CD4-positive, alpha-beta T cell treated with Interferon alpha-2 for 1 hour (primary cell): ENCODE measurements around the gene ATP2A1.
"Not testable (repeated sequence)": the region's sequence is repeated elsewhere in the genome, so short reads cannot be mapped to it uniquely, and the experiment has no call there.

Experiments
- DNase-seq, 2 donors: peaks; one replicate each; pipeline ENCODE4 v3.0.0-alpha.2; 2020 to 2022

ATP2A1 gene

DNA sequence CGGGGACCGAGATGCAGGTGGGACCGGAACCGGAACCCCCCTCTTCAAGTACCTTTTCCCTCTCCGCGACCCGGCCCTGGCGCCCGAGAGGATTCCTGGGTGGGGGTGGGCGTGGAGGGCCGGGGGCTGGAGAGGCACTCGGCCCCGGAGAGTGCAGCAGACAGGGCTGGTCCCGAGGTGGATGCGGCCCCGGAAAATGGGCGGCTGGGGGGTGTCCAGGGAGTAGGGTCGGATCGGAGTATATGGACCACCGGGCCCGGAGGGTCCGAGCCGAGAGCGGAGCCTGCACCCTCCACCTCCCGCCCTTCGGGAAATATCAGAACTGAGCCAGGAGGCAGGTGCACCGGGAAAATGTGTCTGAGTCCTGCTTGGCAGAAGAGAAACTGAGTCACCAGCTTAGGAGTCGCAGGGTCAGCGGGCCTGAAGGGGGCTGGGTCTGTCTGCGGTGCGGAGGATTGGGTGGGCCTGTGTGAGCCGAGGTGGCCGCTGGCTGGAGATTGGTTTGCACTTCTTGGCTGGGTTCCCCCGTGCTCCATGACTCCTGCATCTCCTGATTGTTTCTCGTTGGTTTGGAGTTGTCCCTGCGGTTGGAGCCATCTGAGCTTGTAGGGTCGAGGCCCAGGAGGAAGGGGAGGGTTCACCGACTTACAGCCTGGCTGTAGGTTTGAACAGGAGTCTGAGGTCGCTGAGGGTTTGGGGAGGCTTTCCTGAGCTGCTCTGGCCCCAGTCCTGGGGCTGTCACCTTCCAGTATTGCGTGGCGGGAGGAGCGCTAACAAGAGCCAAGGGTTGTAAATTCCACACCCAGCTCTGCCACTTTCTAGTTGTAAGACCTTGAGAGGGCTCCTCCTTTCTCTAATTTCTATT lies 14.1 kb upstream of the ATP2A1 start:
- DNase-seq, result peak in 1 of 2 donors; percentile 37

DNA sequence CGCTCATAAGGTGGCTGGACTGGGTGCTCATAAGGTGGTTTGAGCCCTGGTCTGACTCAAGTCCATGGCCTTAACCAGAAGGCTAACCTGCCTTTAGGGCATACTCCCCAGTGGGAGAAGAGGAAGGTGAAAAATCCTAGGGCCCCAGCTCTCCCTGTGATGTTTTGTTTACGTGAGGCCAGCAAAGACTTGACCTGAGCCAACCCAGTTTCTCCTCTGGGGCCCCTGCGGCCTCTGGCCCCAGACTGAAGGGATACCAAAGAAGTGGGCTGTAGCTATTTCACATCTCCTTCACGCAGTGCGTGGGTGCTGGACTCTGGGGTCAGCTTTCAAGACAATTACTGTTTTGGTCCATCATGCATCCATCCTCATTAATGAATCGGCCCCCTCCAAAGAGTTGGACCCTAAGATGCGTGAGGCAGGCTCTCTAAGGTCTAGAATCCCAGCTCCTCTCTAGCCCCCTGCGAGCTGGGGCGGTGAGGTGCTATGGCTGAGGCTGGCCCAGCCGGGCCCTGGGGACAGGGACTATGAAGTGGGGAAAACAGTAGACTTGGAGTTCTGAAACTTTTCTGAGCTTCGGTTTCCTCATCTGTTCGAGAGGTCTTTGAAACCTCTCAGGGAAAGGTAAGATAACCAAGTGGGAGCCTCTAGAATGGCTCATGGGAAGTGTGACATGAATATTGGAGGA lies 13.1 kb upstream of the ATP2A1 start:
- no peak for DNase-seq

DNA sequence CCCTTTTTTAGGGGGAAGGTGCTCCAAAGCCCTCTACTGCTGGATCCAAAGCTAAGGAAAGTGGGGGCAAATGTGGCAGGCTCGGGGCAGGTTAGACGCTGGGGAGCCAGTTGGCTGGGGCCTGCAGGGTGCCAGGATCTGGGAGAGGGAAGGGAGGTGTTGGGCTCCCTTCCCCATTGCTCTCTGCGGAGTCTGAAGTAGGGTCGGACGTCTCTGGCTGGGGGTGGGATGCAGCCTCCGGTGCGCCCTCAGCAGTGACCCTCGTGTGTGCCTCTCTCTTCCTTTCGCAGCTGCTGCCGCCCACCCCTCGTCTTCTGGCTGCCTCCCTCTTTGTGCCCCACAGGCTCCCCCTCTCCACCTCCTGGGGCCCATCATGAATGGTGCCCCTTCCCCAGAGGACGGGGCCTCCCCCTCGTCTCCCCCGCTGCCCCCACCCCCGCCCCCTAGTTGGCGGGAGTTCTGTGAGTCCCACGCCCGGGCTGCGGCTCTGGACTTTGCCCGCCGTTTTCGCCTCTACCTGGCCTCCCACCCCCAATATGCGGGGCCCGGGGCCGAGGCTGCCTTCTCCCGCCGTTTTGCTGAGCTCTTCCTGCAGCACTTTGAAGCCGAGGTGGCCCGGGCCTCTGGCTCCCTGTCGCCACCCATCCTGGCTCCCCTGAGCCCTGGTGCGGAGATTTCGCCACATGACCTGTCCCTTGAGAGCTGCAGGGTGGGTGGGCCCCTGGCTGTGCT lies 12.4 kb upstream of the ATP2A1 start:
- DNase-seq, result no peak

DNA sequence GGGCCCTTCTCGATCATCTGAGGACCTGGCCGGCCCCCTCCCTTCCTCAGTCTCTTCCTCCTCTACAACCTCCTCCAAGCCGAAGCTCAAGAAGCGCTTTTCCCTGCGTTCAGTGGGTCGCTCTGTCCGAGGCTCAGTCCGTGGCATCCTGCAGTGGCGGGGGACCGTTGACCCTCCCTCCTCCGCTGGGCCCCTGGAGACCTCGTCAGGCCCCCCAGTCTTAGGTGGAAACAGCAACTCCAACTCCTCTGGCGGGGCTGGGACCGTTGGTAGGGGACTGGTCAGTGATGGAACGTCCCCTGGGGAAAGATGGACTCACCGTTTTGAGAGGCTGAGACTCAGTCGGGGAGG lies 11.9 kb upstream of the ATP2A1 start:
- DNase-seq, result no peak

DNA sequence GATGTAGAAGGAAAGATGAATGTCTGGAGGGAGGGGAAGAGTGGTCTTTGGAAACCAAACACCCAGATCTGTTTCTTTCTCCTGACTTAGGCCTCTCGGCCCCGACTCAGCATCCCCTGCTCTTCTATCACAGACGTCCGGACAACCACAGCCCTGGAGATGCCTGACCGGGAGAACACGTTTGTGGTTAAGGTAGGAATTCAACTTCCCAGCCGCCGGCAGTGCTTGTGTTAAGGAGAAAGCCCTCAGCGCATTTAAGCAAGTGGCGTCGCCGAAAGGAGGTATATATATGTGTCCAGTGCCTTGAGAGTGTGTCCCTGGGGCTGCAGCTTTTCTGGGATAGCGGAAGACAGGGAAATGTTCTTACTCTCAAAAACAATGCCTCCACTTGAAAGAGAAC lies 11.0 kb upstream of the ATP2A1 start:
- no peak for DNase-seq

DNA sequence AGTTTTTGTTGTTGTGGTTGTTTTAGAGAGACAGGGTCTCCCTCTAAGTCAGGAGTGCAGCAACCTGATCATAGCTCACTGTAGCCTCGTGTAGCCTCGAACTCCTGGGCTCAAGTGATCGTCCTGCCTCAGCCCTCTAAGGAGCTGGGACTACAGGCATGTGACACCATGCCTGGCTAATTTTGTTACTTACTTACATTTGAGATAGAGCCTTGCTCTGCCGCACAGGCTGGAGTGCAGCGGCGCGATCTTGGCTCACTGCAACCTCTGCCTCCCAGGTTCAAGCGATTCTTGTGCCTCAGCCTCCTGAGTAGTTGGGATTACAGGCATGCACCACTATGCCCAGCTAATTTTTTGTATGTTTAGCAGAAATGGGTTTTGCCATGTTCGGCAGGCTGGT lies 10.6 kb upstream of the ATP2A1 start:
- DNase-seq, result not testable (repeated sequence)

DNA sequence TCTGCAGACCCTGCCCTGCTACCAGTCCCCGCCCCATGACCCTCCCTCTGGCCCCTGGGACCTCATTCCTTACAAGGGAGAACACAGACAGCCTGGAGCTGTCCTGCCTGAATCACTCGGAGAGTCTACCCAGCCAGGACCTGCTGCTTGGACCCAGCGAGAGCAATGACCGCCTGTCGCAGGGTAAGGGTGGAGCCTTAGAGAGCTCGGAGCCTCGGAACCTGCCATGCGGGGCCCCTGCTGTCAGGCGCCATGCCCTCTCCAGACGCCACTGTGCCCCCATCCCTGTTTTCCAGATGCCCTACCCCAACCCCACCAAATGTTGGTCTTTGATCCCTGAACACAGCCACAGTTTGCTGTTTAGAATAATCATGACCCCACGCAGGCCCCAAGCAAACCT lies 9.1 kb upstream of the ATP2A1 start:
- DNase-seq, result no peak

DNA sequence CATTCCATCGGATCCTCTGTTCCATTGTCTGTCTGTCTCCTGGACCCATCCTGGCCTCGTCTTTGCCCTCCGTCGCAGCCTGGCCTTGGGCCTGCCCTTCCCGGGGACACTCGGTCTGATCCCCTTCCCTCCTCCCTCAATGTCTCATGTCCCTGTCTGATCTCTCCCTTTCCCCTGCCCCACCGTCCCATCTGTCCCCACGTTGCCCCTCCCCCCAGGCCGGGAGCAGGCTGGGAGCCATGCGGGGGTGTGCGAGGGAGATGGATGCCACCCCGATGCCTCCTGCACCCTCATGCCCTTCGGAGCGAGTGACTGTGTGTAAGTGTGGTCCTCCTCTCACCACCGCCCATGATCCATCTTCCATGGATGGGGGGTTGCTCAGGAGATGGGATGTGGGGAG lies 5.3 kb upstream of the ATP2A1 start:
- DNase-seq, result no peak

DNA sequence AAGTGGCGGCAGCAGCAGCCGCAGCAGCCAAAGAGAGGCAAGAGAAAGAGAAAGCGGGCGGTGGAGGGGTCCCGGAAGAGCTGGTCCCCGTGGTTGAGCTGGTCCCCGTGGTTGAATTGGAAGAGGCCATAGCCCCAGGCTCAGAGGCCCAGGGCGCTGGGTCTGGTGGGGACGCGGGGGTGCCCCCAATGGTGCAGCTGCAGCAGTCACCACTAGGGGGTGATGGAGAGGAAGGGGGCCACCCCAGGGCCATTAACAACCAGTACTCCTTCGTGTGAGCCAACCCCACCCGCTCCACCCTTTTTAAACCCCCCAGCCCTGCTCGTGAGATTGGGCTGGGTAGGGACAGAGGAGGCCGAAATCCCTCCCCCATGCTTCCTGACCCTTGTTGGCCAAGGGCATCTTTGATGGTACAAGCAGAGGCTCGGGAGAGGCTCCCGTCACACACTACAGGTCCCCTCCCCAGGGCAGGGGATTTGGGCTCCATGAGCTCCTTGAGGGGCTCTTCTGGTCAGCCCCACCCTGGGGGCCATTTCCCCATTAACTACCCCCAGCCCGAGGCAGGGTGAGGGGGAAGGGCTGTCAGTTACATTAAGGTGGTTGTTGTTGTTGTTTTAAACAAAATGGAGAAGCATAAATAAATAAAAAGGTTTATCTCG lies 4.6 kb upstream of the ATP2A1 start:
- DNase-seq, result peak; percentile 56 to 72

DNA sequence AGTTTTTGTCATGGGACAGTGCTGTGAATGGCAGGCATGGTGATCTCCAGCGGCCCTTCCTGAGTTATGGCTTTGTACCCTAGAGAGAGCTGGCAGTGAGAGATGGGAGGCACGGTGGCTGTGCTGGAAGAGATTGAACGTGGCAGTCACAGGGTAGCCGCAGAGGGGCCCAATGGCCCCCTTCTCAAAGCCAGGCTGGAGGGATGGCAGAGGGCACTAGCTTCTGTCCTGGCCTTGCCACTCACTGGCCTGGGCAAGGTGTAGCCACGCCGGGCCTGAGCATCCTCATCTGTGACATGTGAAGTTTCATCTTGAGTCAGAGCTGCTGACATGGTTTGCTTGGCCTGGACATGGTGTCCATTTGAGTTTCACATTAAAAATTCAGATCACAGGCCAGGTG lies 3.9 kb upstream of the ATP2A1 start:
- DNase-seq, result no peak

DNA sequence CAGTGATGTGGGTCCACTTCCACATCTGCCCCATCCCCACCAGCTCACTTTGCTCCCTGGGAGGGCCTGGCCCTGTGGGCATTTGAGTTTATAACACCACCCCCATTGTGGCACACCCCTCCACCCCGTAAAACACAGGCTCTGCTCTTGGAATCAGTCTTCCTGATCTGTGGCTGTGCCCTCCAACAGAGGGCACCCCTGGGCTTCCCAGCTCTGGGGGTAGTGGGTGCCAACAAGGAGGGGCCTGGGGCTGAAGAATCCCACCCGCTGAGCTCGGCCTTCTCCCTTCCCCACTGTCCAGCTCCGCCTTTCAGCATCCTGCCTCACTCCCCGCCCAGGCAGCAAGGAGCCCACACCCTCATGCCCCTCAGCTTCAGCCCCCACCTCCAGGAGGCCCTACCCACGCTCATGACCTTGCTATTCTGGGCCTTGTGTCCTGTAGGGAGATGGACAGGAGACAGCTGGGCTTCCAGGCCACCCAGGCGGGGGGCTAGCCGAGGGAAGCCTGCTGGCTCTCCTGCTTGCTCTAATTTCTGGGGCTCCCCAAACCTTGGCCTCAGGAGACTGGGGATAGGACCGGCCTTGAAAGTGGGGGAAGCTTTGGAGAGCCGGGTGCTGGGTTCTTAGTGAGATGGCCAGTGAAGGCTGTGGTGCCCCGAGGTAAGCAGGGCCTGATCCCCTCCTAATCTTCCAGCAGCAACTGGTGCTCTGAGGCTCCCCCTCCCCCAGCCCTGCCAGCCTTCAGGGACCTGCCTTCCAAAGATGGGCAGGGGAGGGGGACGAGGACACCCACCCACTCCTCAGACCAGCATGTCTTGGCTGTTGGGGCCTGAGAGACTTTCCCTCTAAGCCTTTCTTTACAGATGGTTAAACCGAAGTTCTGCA lies 2.9 kb upstream of the ATP2A1 start:
- DNase-seq, result no peak

DNA sequence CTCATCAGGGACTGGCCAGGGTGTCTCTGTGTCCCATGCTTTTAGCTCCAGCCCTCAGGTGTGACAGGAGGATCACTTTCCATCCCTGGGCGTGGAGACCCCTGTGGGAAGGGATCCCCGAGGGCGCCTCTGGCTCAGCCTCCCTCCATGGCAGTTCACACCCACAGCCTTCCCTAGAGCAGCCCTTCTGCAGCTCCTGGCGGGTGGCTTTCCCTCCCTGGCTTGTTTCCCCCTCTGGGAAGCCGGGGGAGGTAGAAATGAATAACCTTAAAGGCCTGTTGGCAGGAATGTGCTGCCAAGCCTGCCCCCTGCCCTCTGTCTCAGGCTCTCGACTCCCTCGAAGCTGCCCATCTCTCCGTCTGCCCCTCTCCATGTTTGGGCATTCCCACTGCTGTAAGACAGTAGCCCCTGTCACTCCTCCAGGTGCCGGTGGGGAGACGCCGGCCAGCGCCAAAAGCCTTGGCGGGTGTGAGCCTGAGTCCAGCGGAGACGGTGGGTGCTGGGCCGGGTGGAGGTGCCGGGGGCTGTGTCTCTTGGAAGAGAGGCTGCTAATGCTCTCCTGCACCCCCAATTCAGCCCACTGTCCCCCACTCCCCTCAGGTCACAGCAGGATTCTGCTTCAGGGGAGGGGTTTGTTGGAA lies 2.1 kb upstream of the ATP2A1 start:
- no peak for DNase-seq

DNA sequence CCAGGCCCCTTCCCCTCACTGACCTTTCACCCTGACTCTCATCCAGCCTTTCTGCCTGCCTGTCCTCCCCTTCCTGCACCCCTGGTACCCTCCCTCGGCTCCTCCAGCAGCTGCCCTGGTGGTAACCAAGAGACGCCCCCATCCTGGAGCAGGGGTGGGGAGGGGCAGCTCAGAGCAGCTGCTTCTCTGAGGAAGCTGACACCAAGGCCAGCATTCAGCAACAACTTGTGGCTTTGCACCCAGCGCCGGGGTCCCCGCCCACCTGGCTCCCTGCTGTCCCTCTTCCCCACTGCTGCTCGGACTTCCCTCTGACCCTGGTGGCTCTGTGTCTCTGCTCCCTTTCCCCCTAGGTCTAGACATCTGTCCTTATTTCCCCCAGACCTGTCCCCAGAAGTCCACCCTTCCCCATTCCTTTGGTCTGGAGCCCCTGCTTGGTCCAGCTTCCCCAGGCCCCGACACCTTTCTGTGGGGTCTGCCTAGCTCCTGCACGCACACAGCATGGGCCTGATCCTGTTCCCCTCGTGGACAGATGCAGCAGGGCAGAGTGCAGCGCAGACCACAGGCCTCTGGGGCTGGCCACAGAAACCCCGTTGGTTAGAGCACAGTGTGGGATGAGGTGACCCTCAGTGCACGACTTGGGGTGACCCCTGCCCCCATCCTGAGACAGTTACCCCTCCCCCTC lies 1.2 kb upstream of the ATP2A1 start:
- no peak for DNase-seq

DNA sequence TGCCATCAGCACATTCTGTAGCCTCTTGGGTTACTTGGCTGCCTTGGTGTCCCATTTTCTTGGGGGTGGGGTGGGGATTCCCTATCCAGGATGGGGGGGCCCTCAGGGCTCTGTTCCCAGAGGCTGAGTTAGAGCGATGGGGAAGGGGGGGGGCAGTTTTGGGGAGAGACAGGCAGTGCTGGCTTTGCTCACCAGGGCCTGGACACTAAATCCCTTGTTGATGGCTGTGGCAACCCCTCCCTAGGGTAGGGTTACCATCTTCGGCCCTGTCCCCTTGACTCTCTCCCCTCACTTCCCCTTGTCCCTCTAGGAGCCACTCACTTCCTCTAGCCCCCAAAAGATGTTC lies 660 bp upstream of the ATP2A1 start:
- DNase-seq, result no peak

DNA sequence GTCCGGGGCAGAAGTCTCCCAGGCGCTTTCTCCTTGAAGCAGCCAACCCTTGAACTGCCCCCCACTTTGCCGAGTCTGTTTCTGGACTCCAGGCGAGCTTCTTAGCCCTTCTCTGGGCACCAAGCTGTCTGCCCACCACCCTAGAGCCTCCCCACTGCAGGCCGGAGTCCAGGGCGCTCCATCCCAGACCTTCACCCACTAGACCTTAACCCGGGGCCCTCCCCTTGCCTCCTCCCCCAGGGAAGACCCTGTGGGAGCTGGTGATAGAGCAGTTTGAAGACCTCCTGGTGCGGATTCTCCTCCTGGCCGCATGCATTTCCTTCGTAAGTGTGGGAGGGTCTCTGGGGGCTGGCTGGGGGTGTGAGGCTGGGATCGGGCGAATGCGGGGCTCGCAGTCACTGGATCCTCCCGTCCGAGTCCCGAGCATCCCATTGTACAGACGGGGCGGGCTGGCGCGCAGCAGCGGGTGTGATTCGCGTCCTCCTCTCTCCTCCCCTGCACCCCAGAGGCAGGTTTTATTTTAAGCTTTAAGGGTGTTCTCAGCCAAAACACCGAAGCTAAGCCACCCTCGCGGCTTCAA lies 1.1 kb downstream of the ATP2A1 start:
- DNase-seq, result no peak

DNA sequence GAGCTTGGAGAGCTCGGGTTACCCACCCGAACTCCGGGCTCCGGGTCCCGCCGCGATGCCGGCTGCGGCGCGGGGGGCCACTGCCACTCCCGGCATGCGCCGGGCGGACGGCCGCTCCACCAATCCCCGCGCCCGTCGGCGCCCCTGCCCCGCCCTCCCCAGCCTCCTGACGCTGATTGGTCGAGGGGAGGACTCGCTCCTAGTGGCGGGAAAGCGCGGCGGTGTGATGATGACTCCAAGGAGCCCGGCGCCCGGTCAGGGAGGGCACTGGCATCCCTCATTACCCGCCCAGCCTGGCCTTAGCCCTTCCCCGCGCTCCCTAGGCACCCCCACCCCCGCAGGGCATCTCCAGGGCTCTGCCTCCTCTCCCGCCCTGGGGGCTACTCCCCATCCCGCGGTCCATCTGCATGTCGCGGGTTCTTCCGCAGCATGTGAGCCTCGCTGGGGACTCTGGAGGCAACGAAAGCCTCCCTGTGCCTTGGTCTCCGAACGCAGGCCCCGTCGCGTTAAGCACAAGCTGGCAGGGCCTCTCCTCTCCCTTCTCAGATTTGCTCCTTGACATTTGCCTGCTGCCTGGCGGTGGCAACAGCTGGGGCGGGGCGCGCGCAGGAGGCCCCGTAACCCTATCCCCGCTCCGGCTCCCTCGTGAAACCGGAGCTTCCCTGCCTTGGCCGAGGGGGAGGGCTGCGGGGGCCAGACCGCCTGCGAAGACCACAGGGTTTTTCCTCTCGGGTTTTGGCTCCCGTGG lies 1.7 kb downstream of the ATP2A1 start:
- DNase-seq, result peak; percentile 86 to 91

DNA sequence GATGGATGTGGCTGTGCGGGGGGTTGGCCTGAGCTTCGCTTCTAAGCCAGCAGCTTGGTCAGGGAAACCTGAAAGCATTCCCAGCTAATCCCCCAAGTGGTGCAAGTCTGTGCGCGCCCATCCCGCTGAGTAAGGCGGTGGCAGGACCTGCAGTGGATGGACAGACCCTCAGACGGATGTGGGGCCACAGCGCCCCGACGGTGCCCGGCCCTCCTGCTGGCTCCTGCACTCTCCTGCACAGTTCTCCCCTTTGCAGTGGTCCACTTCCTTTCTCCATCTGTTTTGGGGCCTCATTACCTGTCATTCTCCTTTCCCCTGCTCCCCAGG lies 2.3 kb downstream of the ATP2A1 start:
- DNase-seq, result no peak

DNA sequence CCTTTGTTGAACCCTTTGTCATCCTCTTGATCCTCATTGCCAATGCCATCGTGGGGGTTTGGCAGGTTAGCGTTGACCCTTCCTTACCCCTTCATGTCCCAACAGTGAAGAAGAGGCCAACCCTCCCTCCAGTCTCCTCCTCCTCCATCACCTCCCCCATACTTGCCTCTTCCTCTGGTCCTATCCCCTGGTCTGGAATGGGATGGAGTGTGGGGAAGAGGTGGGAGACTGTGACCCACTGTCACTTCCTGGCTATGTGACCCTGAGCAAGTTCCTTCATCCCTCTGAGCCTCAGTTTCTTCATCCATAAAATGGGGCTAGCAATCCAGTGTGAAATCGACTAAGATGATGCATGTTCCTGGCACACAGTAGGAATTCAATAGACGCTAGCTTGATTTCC lies 2.7 kb downstream of the ATP2A1 start:
- no peak for DNase-seq

DNA sequence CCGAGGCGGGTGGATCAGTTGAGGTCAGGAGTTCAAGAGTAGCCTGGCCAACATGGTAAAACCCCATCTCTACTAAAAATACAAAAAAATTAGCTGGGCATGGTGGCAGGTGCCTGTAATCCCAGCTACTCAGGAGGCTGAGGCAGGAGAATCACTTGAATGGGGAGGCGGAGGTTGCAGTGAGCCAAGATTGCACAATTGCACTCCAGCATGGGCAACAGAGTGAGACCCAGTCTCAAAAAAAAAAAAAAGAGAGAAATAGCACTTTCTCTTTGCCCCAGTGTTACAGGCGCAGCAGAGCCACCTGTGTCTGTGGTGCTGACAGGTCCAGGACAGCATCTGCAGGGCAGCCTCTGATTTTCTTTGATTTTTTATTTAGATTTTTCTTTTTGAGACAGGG lies 3.3 kb downstream of the ATP2A1 start:
- DNase-seq, result not testable (repeated sequence)

DNA sequence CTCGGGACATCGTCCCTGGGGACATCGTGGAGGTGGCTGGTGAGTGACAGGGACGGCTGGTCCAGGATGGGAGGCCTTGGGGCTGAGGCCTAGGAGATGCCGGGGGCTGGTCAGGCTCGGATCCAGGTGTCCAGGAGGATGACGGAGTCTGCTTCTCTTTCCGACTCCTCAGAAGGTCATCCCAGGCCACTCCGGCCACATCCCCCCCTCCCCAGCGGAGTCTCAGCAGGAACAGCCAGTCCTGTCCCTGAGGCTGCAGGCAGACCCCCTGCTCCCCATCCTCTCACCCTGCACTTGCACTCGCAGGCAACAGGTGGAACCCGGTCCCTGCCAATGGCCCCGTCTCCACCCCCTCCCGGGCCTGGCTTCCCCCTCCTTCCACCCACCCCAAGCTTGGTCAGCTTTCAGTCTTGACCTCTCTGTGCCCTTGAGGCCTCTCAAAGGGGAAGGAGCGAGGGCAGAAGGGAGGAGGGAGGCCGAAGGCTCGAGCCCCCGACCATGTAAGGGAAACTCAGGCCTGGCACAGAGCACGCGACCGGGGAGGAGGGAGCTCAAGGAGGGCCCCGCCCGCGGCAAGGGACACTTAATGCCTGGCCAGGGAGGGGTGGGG lies 4.4 kb downstream of the ATP2A1 start:
- no peak for DNase-seq
